ENCODE data around the gene FADS1.

The FADS1 gene

DNA sequence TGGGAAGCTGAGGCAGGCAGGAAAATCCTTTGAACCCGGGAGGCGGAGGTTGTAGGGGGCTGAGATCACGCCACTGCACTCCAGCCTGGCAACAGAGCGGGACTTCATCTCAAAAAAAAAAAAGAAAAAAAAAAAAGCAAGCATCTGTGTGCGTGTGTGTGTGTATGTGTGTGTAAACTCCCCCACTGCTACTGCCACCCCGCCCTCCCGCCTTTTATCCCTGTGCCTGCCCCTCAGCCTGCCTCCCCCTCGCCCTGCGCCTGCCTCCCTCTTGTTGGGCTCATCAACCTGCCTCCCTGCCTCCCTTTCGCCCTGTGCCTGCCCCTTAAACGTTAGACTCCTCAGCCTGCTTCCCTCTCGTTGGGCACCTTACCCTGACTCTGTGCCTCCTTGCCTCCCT, 42.4 kb downstream of the FADS1 start:
- no peak for FAIRE-seq

GRCh38 chr11:61773809-61774208, 43.0 kb downstream of the FADS1 start:
- FAIRE-seq = no peak

DNA sequence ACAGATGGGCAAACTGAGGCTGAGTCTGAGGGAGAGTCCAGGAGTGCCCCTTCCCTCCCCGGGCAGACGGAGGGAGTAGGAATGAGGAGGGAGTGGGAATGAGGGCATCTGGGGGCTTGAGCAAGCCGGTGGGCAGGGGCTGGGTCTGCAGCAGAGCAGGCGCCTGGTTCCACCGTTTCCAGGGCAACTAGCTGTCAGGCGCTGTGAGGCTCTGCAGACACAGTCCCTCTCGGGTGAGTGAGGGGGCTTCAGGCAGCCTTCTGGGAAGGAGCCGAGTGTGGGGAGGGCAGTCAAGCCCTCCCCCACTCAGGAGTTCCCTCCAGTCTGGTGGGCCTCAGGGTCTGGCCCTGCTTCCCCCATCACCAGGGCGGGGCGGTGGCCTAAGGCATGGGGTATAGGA, 43.4 kb downstream of the FADS1 start:
- no peak for FAIRE-seq

- FAIRE-seq = no peak
Observed at GRCh38 chr11:61771985-61772455, 44.8 kb downstream of the FADS1 start.

DNA sequence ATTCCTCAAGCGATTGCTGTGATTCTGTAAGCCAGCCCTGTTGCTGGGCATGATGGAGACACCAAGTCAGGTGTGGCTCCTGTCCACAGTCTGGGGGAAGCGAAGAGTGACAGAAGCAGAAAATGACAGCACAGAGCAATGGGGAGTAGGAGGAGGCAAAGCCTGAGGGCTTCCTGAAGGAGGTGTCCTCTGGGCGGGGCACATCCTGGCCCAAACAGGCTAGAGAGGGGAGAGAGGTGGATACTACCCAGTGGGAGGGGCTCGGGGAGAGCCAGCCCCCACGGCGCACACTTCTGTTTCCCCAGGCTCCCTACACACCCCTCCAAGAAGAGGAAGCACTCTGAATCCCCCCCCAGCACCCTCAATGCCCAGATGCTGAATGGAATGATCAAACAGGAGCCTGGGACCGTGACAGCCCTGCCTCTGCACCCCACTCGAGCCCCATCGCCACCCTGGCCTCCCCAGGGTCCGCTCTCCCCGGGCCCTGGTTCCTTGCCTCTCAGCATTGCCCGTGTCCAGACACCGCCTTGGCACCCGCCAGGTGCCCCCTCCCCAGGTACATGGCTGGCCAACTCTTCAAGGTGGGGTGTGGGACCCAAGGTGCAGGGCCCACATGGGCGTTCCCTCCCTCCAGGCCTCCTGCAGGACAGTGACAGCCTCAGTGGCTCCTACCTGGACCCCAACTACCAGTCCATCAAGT, 45.5 kb downstream of the FADS1 start:
- no peak for FAIRE-seq

DNA sequence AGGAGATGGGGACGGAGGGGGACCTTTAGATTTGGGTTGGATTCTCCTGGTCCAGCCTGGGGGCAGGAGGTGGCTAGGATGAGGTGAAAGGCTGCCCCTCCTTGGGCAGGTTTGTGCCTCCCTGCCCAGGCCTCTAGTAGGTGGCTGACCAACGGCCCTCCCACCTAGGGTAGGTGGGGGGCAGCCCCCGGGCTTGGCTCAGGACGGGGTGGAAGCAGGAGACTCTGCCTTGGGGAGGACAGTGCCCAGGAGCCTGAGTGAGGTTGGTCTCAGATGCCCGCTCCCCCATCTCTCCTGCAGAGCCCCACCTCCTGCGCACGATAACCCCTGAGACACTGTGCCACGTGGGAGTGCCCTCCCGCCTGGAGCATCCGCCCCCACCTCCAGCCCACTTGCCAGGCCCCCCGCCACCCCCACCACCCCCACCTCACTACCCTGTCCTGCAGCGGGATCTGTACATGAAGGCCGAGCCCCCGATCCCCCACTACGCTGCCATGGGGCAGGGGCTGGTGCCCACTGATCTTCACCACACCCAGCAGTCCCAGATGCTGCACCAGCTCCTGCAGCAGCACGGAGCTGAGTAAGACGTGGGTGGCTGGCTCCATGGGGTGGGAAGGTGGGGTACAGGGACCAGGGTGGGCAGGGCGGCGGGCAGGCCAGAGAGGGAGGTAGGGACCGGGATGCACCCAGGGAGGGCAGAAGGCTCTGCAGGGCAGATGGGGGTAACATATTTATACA, 46.7 kb downstream of the FADS1 start:
- FAIRE-seq = no peak

DNA sequence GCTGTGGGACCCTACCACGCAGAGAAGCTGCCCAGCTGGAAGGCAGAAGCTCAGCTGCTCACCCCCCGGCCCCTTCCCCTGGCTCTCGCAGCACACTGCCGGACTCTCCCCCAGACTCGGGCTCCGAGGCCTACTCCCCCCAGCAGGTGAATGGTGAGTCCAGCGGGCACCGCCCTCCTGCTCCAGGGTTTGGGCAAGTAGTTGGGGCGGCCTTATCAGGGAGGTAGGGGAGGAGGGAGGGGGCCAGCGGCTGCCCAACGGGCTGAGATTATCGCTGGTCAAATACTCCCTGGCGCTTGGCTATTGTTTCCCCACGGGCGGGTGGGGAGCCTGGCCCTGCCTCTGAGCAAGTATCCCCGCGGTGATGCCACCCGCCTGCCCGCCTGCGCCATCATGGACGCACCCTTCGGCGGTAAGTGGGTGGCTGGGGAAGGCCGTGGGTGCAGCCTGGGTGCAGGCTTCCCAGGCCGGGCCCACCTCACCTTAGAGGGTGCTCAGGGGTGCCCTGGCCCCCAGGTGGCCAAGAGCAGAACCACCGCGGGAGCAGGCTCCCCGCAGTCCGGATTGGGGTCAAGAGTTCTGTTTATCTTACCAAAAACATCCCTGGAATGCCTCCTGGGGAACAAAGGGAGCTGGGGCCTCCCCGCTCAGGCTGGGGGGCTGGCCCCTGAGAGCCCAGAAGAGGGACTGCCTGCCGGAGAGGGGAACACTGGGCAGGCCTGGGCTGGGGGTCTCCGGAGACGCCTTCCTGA, 47.5 kb downstream of the FADS1 start:
- FAIRE-seq = no peak

DNA sequence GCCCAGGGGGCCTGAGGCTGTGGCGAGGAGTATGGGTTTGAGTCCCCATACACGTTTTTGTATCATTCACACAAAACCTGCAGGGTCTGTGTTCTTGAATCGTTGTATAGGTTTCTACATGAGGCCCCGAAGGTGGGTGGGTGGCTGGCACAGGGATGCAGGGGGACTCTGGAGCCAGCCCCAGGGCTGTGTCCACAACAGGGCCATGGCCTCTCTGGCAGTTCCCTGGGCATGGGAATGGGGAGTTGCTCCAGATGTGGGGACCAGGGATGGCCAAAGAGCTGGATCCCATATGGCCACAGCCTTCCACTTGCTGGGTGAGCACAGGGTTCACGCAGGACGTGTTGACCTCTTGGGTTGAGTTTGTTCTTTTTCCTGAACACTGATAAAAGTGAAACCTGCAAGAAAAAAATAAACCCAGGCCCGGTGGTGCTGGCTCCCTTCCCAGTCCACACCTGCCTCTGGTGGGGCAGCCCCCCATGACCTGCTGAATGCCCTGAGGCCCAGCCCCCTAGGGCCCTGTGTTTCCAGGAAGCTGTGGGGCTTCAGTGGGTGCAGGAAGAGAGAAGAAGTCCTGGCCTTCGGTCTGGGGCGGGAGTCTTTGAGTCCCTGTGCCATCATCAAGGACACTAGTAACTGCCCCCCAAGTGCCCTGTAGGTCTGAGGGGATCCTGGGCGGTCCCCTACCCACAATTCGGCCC, 48.3 kb downstream of the FADS1 start:
- FAIRE-seq = no peak

DNA sequence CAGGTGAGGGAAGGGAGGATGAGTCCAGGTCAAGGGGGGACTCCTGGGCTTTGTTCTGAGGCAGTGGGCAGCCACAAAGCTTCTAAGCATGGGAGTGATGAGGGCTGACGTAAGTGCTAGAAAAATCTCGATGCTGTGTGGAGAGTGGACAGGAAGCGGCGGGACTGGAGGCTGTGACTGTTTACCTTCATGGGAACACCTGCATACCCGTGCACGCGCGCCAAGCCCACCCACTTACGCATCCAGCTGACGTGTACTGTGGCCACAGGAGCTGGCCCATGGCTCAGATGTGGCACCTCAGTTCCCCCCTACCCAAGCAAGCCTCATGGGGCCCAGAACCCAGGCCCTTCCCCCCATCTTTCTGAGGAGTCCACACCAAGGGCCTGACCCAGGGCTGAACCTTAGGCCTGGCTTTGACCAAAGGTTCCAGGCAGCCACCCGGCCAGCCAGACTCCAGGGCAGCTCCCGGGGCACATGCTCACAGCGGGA, 50.4 kb downstream of the FADS1 start:
- no peak for FAIRE-seq

- FAIRE-seq = no peak
Observed at GRCh38 chr11:61765550-61766253, 51.1 kb downstream of the FADS1 start.

DNA sequence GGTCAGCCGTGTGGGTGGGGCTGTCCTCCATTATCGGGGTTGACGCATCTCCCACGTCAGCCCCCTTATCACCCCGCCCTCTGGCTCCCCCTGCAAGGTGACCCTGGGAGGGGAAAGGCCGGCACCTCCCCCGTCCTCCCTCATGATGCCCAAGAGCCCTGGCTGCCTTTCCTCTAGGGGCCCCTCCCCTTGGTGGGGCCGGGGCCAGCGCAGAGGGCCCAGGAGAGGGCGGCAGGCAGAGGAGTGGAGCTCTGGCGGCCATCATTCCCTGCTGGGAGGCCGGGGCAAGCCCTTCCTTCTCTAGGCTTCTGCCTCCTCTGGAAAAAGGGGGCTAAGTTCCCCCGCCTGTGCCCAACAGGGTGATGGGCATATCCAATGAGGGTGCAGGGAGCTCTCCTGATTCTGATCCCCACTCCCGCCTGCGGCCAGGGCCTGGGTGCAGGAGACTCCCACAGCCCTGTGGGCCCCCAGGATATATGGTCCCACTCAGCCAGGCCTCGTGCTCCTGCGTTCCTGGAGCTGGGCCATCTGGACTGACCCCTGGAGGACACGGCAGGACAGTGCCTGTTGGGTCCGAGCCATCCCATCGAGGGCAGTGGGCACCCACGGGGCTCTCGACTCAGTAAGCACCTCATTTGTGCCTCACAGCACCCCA, 52.1 kb downstream of the FADS1 start:
- FAIRE-seq = no peak

DNA sequence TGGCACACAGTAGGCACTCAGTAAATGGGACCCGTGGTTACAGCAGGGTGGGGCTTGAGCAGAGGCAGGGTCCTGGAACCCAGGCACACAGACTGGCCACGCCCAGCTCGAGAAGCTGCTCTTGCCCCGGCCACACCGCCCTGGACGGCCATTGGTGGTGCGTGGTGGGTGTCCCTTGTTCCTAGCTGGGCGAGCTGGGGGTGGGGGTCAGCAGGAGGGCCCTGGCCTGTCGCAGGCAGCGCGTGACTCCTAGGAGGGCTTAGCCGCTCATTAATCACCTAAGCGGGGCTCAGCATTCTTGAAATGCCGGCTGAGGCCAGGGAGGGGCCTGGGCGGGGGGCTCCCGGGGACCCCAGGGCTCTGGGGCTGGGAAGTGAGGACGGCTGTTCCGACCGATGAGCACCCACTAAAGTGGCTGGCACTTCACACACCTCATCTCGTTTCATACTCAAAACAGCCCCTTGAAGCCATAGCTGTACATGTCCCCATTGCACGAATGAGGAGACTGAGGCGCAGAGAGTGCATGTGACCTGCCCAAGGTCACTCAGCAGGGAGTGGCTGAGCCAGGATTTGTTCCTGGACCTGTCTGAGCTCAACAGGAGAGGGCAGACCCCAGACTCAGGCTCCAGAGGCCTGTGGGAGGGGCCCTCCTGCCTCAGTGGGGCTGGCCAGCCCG, 52.7 kb downstream of the FADS1 start:
- no peak for FAIRE-seq

DNA sequence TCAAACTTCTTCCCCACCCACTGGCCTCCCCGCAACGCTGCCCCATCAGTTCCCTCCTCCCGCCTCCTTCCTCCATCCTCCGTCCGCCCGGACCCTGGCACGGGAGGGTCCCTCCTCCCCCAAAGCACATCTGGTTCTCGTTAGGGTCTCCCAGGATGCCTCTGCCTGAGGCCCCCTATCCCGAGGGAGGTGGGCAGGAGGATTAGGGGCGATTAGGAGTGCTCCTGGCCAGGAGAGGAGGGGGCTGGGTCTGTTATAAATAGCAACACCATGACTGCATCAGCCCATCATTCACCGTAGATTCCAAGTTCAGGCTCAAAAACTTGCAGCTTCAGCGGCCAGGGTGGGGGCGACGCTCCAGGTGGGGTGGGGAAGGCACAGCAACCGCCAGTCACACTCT, 54.0 kb downstream of the FADS1 start:
- FAIRE-seq = no peak

GRCh38 chr11:61762223-61762615, 54.6 kb downstream of the FADS1 start:
- no peak for FAIRE-seq

GRCh38 chr11:61761440-61762222, 55.2 kb downstream of the FADS1 start:
- FAIRE-seq = no peak

GRCh38 chr11:61760946-61761345, 55.9 kb downstream of the FADS1 start:
- no peak for FAIRE-seq

DNA sequence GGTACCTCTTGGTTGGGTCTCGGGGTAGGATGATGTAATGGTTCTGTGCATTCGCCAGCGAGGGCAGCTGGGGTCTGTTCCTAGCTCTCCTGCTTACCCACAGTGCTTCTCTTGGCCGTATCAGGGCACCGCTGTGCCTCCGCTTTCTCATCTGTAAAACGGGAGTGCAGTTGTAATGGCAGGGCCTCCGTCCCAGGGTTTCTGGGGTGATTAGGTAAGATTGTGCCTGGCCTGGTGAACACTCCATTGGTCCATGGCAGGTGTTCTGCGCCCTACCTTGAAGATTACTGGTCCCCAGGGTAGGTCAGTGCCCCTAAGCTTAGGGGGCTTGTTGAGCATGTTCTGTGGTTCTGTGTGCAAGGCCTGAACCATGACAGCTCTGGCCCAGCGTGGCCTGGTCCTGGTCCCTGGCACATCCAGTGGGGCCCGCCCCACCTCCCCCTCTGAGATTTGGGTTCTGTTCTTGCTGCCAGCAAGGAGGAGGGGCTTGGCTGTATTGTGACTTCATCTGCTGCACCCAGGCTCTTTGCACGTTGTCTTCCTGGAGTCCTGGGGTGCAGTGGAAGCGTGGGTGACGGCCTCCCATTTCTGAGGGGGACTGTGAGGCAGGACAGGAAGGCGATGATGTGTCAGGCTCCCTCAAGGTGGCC, 59.5 kb downstream of the FADS1 start:
- FAIRE-seq = no peak

- no peak for FAIRE-seq
Observed at GRCh38 chr11:61756452-61757212, 60.2 kb downstream of the FADS1 start.

DNA sequence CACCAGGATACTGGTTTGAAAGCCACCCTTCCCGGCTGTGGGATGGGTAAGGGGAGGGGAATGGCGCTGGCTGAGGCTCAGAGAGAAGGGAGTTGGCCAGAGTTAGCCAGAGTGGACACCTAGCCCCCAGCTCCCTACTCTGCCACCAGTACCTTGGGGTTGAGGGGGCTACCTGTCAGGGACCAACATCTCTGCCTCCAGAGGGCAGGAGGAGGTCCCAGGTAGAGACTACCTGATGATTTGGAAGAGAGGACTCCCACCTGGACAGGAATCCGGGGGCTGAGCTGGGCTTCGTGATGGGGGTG, 60.7 kb downstream of the FADS1 start:
- FAIRE-seq = no peak

Measured in A204.1 (cell line).